Skeletal muscle tissue (tissue), 4 donors: ENCODE measurements around the gene ANO10. TPM values are rescaled to one million over a fixed set of nuclear protein-coding genes. Genes with fewer than 3 reads are reported as not detected.

Experiments
- H3K27ac ChIP-seq: one replicate; pipeline ENCODE4 v1.7.0; 2013; ENCODE audit warnings: mild to moderate bottlenecking, low read depth, low read length, inconsistent platforms
- H3K27me3 ChIP-seq, 3 donors: one replicate each; pipeline ENCODE4 v1.7.0; 2013; ENCODE audit warnings: low read length in 3 of 3; ENCODE audit not compliant: control insufficient read depth in 3 of 3, insufficient read depth in 3 of 3
- H3K36me3 ChIP-seq, 3 donors: one replicate each; pipeline ENCODE4 v1.7.0; 2013; ENCODE audit warnings: low read length in 3 of 3; ENCODE audit not compliant: control insufficient read depth in 3 of 3, insufficient read depth in 3 of 3
- H3K4me1 ChIP-seq, 3 donors: one replicate each; pipeline ENCODE4 v1.7.0; 2013; ENCODE audit warnings: low read length in 3 of 3, mild to moderate bottlenecking in 3 of 3; ENCODE audit not compliant: control insufficient read depth in 3 of 3, insufficient read depth in 3 of 3
- H3K4me3 ChIP-seq, 3 donors: one replicate each; pipeline ENCODE4 v1.7.0; 2013; ENCODE audit warnings: low read length in 3 of 3
- H3K9ac ChIP-seq, 3 donors: one replicate each; pipeline ENCODE4 v1.7.0; 2013; ENCODE audit warnings: low read length in 3 of 3, mild to moderate bottlenecking in 3 of 3, moderate library complexity in 2 of 3, low read depth in 1 of 3
- H3K9me3 ChIP-seq, 3 donors: one replicate each; pipeline ENCODE4 v1.7.0; 2013; ENCODE audit warnings: low read length in 3 of 3; ENCODE audit not compliant: control insufficient read depth in 3 of 3
- total RNA-seq: library from RNA; depleted of rRNA; stranded (reverse); fragments of >200 nt; gene quantifications from one replicate; pipeline ENCODE4 v1.2.3, GENCODE V29; 2014
- donor health status: Osteomylitis.

Gene ANO10
- total RNA-seq, 1 donor from 2014 or later, result 25.1 TPM

- Histone ChIP-seq H3K4me3 (no peak overlapping the region), H3K4me1 (peaks cover 2 to 14% (median 4%) of the 10 kb centered on the region in 3 donors), H3K9me3 (no peaks in the 10 kb centered on the region), H3K27ac (no peak overlapping the region), H3K9ac (no peak overlapping the region), H3K36me3 (no peaks in the 10 kb centered on the region), H3K27me3 (no peaks in the 10 kb centered on the region)
Measured at GRCh38 chr3:43415088-43415487, 206.7 kb downstream of the ANO10 start.

DNA sequence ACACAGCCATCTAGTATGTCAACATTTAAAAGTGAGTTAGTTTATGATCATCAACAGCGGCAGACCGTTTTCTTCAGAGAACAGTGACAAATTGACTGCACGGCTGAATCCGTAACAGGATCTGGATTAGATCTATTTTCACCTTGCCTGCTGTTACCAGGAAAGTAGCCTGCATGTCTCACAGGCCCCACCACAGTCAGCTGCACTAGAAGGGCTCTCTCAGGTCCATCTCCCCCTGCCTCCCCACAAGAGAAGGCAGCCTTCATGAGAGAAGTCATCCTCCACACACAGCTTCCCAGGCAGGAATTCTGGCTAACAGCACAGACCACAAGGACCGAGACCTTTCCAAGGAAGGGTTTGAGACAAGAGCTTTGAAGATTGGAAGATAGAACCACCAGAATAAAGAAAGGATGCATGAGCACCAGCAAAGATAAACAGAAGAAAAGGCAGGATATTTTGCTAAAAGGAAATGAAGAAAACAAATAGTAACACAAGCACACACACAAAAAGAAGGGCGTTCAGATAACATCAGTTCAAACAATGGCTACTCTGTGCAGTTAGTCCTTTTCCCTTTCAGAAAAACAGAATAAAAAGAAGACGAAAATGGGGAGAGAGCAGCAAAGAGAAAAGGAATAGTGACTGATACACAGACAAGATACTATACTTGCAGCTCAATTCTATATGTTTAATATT is 208.0 kb downstream of the ANO10 start:
- Histone ChIP-seq H3K9me3 (no peaks in the 10 kb centered on the region), H3K9ac (no peak overlapping the region), H3K27ac (no peak overlapping the region), H3K4me1 (peaks cover 0 to 11% (median 0%) of the 10 kb centered on the region in 3 donors), H3K36me3 (peaks cover 0 to 2% (median 0%) of the 10 kb centered on the region in 3 donors), H3K27me3 (no peaks in the 10 kb centered on the region), H3K4me3 (no peak overlapping the region)

GRCh38 chr3:43411429-43411828 is 210.4 kb downstream of the ANO10 start:
- Histone ChIP-seq H3K4me1 (peaks cover 0 to 11% (median 1%) of the 10 kb centered on the region in 3 donors), H3K9me3 (no peaks in the 10 kb centered on the region), H3K27ac (no peak overlapping the region), H3K36me3 (peaks cover 0 to 2% (median 0%) of the 10 kb centered on the region in 3 donors), H3K4me3 (no peak overlapping the region), H3K9ac (no peak overlapping the region), H3K27me3 (no peaks in the 10 kb centered on the region)

- peaks cover 0 to 2% (median 0%) of the 10 kb centered on the region in 3 donors for H3K36me3 ChIP-seq
- H3K9me3 ChIP-seq, result no peaks in the 10 kb centered on the region
- no peak overlapping the region for H3K27ac ChIP-seq
- no peak overlapping the region for H3K4me3 ChIP-seq
- no peak overlapping the region for H3K9ac ChIP-seq
- peaks cover 3 to 18% (median 6%) of the 10 kb centered on the region in 3 donors for H3K4me1 ChIP-seq
- no peaks in the 10 kb centered on the region for H3K27me3 ChIP-seq
Measured at GRCh38 chr3:43410592-43410991, 211.2 kb downstream of the ANO10 start.

- Histone ChIP-seq H3K36me3 (peaks cover 0 to 2% (median 0%) of the 10 kb centered on the region in 3 donors), H3K27me3 (no peaks in the 10 kb centered on the region), H3K4me1 (peaks cover 3 to 18% (median 6%) of the 10 kb centered on the region in 3 donors), H3K4me3 (no peak overlapping the region), H3K27ac (no peak overlapping the region), H3K9me3 (no peaks in the 10 kb centered on the region), H3K9ac (no peak overlapping the region)
Measured at GRCh38 chr3:43409506-43409905, 212.3 kb downstream of the ANO10 start.

DNA sequence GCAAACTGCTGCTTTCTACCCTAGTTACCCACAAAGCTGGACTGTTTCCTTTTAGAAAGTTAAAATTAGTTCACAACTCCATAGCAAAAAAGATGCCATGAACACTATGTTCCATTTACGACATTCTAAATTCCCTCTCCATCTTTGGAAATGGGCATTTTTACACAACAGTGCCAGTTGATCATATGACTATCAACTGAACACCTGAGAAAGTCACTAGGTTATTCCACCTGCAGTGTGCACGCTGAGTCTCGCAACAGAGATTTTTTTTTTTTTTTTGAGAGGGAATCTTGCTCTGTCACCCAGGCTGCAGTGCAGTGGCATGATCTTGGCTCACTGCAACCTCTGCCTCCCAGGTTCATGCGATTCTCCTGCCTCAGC is 215.2 kb downstream of the ANO10 start:
- H3K36me3 ChIP-seq, result peaks cover 0 to 2% (median 0%) of the 10 kb centered on the region in 3 donors
- no peaks in the 10 kb centered on the region for H3K27me3 ChIP-seq
- H3K9me3 ChIP-seq, result no peaks in the 10 kb centered on the region
- peak overlapping the region; percentile 65 for H3K27ac ChIP-seq
- peak overlapping the region in 1 of 3 donors; percentile 24 for H3K9ac ChIP-seq
- H3K4me3 ChIP-seq, result peak overlapping the region in 2 of 3 donors; percentile 31 to 49
- peaks cover 3 to 9% (median 6%) of the 10 kb centered on the region in 3 donors for H3K4me1 ChIP-seq

DNA sequence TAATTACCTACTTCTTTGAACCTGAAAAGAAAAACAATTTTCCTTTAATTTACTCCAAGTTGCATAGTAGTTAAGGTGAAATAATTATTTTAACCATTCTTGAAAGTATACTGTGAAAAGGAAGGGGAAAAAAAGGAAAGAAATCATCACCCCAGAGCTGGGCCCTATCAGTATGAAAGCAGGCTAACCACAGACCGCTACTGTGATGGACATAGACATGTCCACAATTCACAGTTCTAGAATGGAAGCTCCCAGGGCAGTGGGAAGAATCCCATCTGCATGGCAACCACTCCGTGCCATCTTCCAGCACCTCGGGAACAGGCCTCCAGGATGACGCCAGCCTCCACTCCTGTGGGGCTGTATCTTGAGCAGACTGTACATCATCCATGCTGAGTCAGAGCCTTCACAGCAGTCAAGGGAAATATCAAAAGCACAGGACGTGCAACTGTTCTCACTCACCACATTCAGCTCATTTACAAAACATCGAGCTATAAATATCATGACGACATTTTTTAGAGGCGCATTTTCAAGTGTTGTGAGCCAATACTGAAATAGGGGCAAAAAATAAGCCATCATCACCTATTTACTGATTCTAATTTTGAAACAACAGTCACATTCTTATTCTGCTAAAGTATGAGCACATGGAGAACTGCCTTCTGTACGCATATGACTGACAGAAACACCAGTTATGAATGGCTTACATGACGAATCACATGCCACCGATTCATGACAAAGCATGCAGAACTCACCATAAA is 215.7 kb downstream of the ANO10 start:
- Histone ChIP-seq H3K4me1 (peaks cover 3 to 9% (median 6%) of the 10 kb centered on the region in 3 donors), H3K9me3 (no peaks in the 10 kb centered on the region), H3K27me3 (no peaks in the 10 kb centered on the region), H3K27ac (peak overlapping the region; percentile 65), H3K4me3 (peak overlapping the region in 2 of 3 donors; percentile 31 to 49), H3K36me3 (peaks cover 0 to 2% (median 0%) of the 10 kb centered on the region in 3 donors), H3K9ac (peak overlapping the region in 1 of 3 donors; percentile 24)

- H3K9me3 ChIP-seq, result no peaks in the 10 kb centered on the region
- H3K4me1 ChIP-seq, result peaks cover 2 to 10% (median 2%) of the 10 kb centered on the region in 3 donors
- H3K36me3 ChIP-seq, result no peaks in the 10 kb centered on the region
- H3K27me3 ChIP-seq, result no peaks in the 10 kb centered on the region
- no peak overlapping the region for H3K9ac ChIP-seq
- no peak overlapping the region for H3K27ac ChIP-seq
- H3K4me3 ChIP-seq, result no peak overlapping the region
Measured at GRCh38 chr3:43400781-43401730, 220.8 kb downstream of the ANO10 start.

DNA sequence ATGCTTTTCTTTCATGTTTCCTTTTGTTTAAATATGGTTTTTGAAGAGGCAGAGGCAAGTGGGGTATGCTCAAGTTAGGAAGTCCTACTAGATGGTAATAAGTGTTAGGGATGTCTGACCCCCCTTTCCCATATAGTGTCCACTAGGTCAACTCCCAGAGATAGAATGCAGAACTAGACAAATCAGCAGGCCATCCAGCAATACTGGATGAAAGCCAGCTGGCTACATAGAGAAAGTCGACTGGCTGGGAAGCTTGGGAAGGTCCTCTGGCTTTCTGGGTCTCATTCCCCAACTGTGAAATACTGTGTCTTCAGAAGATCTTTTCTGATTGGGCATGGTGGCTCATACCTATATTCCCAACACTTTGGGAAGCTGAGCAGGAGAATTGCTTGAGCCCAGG is 221.6 kb downstream of the ANO10 start:
- no peak overlapping the region for H3K4me3 ChIP-seq
- H3K4me1 ChIP-seq, result peaks cover 0 to 7% (median 0%) of the 10 kb centered on the region in 3 donors
- no peaks in the 10 kb centered on the region for H3K9me3 ChIP-seq
- H3K27ac ChIP-seq, result no peak overlapping the region
- H3K9ac ChIP-seq, result no peak overlapping the region
- no peaks in the 10 kb centered on the region for H3K27me3 ChIP-seq
- H3K36me3 ChIP-seq, result no peaks in the 10 kb centered on the region
